Stomach smooth muscle (tissue), 2 donors: Measurements from ENCODE around the gene CDK3.

Experiments
- H3K27ac ChIP-seq: one replicate; pipeline ENCODE4 v1.7.0; 2013; ENCODE audit warnings: mild to moderate bottlenecking, low read length, inconsistent platforms
- H3K27me3 ChIP-seq, 2 donors: one replicate each; pipeline ENCODE4 v1.7.0; 2013; ENCODE audit warnings: low read length in 2 of 2; ENCODE audit not compliant: insufficient read depth in 2 of 2, control insufficient read depth in 1 of 2
- H3K36me3 ChIP-seq, 2 donors: one replicate each; pipeline ENCODE4 v1.7.0; 2013; ENCODE audit warnings: low read length in 2 of 2; ENCODE audit not compliant: control insufficient read depth in 2 of 2, insufficient read depth in 2 of 2
- H3K4me1 ChIP-seq: one replicate; pipeline ENCODE4 v1.7.0; 2013; ENCODE audit warnings: low read length; ENCODE audit not compliant: control insufficient read depth, insufficient read depth
- H3K4me3 ChIP-seq, 2 donors: one replicate each; pipeline ENCODE4 v1.7.0; 2013; ENCODE audit warnings: low read length in 2 of 2
- H3K9ac ChIP-seq, 2 donors: one replicate each; pipeline ENCODE4 v1.7.0; 2013; ENCODE audit warnings: low read length in 2 of 2, mild to moderate bottlenecking in 1 of 2
- H3K9me3 ChIP-seq, 2 donors: one replicate each; pipeline ENCODE4 v1.7.0; 2013; ENCODE audit warnings: low read length in 2 of 2; ENCODE audit not compliant: control insufficient read depth in 2 of 2
- donor health status: healthy.
- donor health status: Pancreatic carcinoma.

Gene CDK3

DNA sequence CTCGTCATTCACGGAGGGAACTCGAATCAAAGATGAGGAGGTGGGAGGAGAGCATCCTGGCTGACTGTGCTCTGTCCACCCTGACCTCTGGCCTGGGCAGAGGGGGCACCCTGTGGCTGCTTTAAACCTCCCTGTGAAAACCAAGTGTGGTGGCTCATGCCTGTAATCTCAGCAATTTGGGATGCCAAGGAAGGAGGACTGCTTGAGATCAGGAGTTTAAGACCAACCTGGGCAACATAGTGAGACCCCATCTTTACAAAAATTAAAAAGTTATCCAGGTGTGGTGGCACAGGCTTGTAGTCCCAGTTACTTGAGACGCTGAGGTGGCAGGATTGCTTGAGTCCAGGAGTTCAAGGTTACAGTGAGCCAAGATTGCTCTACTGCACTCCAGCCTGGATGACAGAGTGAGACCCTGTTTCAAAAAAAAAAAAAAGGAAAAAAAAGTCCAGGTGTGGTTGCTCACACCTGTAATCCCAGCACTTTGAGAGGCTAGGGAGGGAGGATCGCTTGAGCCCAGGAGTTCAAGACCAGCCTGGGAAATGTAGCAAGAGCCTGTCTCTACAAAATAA is 5.8 kb upstream of the CDK3 start:
- H3K9me3 ChIP-seq = no peaks in the 10 kb centered on the region
- no peaks in the 10 kb centered on the region for H3K27me3 ChIP-seq
- H3K9ac ChIP-seq = no peak overlapping the region
- no peaks in the 10 kb centered on the region for H3K4me1 ChIP-seq
- H3K27ac ChIP-seq = no peak overlapping the region
- H3K36me3 ChIP-seq = peaks cover 0 to 5% of the 10 kb centered on the region in 2 donors
- H3K4me3 ChIP-seq = no peak overlapping the region

DNA sequence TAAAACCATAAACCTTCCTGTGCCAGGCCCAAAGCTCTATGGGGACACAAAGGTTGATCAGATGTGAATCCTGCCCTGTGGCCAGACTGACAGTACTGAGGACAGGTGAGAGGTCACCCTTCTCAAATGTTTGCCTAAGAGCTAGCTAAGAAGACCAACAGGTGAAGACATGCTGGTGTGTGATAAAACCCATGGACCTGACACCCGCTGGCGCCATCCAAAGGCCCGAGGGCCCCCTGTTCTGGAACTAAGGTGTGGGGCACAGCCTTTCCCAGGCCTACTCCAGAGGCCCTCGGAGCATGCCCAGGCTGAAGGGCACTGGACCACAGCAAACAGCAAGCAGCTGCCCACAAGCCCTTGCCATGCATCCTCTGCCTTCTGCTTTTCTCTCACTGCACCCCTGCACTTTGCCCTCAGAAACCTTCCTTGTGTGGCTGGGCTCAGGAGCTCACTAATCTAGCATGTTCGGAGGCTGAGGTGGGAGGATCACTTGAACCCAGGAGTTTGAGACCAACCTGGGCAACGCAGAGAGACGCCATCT is 5.2 kb upstream of the CDK3 start:
- Histone ChIP-seq H3K4me1 (no peaks in the 10 kb centered on the region), H3K36me3 (peaks cover 0 to 5% of the 10 kb centered on the region in 2 donors), H3K27me3 (no peaks in the 10 kb centered on the region), H3K9ac (no peak overlapping the region), H3K27ac (no peak overlapping the region), H3K4me3 (no peak overlapping the region), H3K9me3 (no peaks in the 10 kb centered on the region)

DNA sequence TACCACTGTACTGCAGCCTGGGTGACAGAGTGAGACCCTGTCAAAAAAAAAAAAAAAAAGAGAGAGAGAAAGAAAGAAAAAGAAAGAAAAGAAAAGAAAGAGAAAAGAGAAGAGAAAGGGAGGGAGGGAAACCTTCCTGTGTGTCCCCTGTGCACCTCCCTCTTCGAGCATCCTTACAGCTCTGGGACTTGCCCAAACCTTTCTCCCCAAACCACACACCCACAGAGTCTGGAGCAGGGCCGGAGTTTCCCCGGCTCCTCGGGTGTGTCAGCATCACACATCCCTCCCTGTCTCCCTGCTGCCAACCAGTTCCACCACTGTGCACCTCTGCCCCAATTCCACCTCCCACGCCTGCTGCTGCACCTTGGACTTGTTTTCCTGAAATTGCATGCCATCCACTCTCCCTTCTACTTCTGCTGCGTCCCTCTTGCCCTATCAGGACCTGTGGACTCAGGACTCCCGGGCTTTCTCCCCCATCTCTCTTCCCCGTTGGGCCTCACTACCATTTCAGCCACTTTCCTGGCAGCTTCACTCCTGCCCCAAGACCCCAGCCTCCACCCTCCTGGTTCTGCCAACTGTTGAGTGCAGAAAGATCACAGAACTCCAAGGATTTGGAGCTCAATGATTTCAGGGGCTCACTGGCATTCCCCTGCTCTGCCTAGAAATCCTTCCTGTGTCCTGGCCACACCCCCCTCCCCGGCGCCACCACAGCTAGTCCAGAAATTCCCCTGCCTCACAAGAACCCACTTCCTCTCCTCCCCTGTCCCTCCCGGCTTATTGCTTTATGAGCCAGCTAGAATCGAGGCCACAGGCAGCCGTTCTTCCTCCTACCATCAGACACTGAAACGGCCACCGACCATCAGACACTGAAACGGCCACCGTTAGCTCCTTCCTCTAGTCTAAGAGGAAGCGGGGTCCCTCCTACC is 3.7 kb upstream of the CDK3 start:
- Histone ChIP-seq H3K4me1 (no peaks in the 10 kb centered on the region), H3K9me3 (no peaks in the 10 kb centered on the region), H3K27me3 (no peaks in the 10 kb centered on the region), H3K36me3 (peaks cover 0 to 3% of the 10 kb centered on the region in 2 donors), H3K27ac (no peak overlapping the region), H3K4me3 (peak overlapping the region in 1 of 2 donors; percentile 3), H3K9ac (peak overlapping the region in 1 of 2 donors; percentile 21)

DNA sequence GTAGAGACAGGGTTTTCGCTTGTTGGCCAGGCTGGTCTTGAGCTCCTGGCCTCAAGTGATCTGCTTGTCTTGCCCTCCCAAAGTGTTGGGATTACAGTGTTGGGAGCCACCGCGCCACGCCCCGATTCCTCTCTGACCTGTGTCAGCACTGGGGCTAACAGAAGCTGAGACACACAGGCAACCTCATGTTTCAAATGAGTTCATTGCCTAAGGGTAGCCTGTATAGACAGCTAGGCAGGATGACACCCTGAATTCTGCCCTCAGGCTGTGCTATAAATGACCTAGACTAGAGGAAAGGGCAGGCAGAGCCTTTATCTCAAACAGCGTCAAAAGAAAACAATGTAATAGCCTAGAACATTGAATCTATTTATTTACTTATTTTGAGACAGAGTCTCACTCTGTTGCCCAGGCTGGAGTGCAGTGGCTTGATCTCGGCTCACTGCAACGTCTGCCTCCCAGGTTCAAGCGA is 2.3 kb upstream of the CDK3 start:
- H3K4me1 ChIP-seq = no peaks in the 10 kb centered on the region
- H3K4me3 ChIP-seq = no peak overlapping the region
- H3K27ac ChIP-seq = no peak overlapping the region
- H3K9me3 ChIP-seq = no peaks in the 10 kb centered on the region
- peaks cover 3 to 4% of the 10 kb centered on the region in 2 donors for H3K36me3 ChIP-seq
- H3K27me3 ChIP-seq = no peaks in the 10 kb centered on the region
- no peak overlapping the region for H3K9ac ChIP-seq

DNA sequence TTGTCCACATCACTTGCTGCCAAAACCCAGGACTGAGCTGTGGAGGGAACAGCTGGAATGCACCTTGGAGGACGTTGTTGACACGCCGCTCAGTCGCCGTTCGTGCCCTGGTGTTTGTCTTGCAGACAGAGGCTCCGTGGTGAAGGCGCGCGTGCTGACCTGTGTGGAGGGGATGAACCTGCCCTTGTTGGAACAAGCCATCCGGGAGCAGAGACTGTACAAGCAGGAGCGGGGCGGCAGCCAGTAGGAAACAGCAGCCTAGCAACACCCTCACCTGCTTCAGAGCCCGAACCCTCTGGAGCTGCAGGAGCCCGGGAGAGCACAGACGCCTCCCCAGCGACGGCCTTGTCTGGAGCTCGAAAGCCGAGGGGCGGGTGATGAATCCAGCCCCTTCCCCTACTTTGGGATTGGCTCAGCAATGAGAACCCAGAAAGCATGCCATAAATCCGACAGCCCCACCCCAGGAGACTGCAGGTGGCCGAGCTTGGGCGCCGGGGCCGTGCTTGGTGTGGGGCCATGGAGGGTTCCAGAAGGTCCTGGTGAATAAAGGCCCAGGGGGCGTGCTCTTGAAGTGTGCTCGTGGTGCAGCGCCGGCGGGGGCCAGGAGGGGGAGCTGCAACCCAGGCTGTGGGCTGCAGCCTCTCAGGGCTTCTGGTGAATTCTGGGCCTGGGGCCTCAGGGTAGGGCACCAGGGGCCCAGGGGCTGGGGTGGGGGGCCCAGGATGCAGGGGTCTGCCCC is 470 bp upstream of the CDK3 start:
- Histone ChIP-seq H3K27me3 (no peaks in the 10 kb centered on the region), H3K9me3 (no peaks in the 10 kb centered on the region), H3K36me3 (peaks cover 3 to 4% of the 10 kb centered on the region in 2 donors), H3K4me3 (no peak overlapping the region), H3K27ac (no peak overlapping the region), H3K4me1 (no peaks in the 10 kb centered on the region), H3K9ac (no peak overlapping the region)

DNA sequence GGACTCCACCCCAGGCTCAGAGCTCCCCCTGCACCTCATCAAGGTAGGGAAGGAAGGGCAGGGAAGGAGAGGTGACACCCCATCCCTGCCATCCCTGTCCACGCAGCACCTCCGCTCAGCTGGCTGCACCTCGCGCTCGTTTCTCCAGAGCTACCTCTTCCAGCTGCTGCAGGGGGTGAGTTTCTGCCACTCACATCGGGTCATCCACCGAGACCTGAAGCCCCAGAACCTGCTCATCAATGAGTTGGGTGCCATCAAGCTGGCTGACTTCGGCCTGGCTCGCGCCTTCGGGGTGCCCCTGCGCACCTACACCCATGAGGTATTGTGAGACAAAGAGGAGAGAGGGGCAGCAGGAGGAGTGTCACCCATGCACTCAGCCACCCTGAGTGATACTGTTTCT is 1.4 kb downstream of the CDK3 start:
- H3K9ac ChIP-seq = no peak overlapping the region
- no peak overlapping the region for H3K27ac ChIP-seq
- no peak overlapping the region for H3K4me3 ChIP-seq
- peaks cover 2% of the 10 kb centered on the region for H3K4me1 ChIP-seq
- H3K27me3 ChIP-seq = no peaks in the 10 kb centered on the region
- H3K36me3 ChIP-seq = peaks cover 0 to 4% of the 10 kb centered on the region in 2 donors
- no peaks in the 10 kb centered on the region for H3K9me3 ChIP-seq

DNA sequence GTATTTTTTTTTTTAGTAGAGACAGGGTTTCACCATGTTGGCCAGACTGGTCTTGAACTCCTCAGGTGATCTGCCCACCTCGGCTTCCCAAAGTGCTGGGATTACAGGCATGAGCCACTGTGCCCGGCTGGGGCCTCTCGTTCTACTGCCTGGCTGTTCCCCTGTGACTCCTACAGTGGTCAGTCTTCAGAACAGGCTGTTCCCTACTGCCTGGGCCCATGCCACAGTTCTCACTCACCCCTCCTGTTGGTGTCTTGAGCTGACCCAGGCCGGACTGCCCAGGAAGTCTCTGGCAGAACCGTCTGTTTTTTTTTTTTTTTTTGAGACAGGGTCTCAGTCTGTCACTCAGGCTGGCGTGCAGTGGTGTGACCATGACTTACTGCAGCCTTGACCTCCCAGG is 3.3 kb downstream of the CDK3 start:
- H3K4me3 ChIP-seq = no peak overlapping the region
- peaks cover 2% of the 10 kb centered on the region for H3K4me1 ChIP-seq
- H3K27ac ChIP-seq = no peak overlapping the region
- no peaks in the 10 kb centered on the region for H3K9me3 ChIP-seq
- no peak overlapping the region for H3K9ac ChIP-seq
- peaks cover 0 to 4% of the 10 kb centered on the region in 2 donors for H3K36me3 ChIP-seq
- no peaks in the 10 kb centered on the region for H3K27me3 ChIP-seq

DNA sequence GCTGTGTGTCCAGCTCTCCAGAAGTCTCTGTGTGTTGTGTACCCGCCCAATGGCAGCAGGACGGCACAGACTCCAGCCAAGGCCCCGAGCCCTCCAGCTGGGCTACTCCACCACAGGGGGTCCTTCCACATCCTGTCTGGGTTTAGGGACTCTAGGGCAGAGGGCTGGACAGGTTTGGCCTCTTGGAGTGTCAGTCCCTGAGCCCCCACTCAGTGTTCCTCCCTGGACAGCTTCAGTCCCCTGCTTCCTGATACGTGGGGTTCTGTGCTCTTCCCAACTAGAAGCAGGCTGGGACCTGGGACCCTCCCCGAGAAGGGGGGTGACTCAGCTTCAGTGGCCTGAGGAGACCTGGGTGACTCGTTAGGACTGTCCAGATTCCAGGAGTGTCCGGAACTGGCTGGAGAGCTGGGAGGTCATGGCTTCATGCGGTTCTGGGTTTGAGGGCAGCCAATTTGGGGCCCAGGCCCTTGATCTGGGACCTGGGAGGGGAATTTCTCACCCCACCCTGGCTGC is 4.2 kb downstream of the CDK3 start:
- H3K36me3 ChIP-seq = peaks cover 0 to 4% of the 10 kb centered on the region in 2 donors
- no peaks in the 10 kb centered on the region for H3K9me3 ChIP-seq
- no peaks in the 10 kb centered on the region for H3K27me3 ChIP-seq
- no peak overlapping the region for H3K9ac ChIP-seq
- H3K4me1 ChIP-seq = peaks cover 2% of the 10 kb centered on the region
- H3K27ac ChIP-seq = no peak overlapping the region
- no peak overlapping the region for H3K4me3 ChIP-seq

DNA sequence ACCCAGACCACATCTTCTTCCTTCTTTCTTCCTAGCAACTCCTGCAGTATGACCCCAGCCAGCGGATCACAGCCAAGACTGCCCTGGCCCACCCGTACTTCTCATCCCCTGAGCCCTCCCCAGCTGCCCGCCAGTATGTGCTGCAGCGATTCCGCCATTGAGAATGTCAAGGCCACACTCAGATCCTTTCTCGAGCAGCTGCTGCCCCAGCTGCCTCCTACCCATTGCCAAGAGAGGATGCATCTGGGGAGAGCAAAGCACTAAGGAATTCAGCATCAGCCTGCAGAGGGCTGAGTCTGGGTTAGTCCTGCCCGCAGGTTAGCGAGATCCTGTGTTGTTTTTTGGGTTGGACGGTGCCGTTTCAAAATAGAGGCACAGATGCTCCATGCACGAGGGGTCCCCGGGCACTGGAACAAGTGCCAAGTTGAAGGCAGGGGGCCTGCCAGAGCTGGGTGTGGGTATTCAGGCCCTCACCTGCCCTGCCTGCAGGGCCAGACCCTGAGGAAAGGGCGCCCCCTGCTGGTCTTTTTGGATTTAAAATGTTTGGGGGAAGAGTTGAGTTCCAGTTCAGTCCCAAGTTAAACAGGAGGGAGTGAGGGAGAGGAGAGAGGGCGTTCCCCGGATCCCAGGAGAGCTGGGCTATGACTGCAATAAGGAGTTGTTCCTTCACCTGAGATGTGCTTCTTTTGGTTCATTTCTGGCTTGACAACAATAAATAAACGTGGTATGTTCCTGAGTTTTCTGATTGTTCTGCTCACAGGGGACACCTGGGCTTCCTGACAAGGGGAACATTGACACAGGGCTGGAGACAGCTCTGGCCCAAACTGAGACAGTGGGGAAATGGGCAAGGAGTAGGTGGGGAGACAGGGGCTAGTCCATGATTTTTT is 4.9 kb downstream of the CDK3 start:
- no peak overlapping the region for H3K4me3 ChIP-seq
- peaks cover 2% of the 10 kb centered on the region for H3K4me1 ChIP-seq
- peaks cover 0 to 4% of the 10 kb centered on the region in 2 donors for H3K36me3 ChIP-seq
- no peak overlapping the region for H3K27ac ChIP-seq
- no peaks in the 10 kb centered on the region for H3K9me3 ChIP-seq
- H3K27me3 ChIP-seq = no peaks in the 10 kb centered on the region
- H3K9ac ChIP-seq = no peak overlapping the region
